ENCODE results near the gene GLRX5. TPM values are rescaled to one million over a fixed set of nuclear protein-coding genes. Genes with fewer than 3 reads are reported as not detected.

Gene GLRX5
- polyA plus RNA-seq, 1 experiment = 58.6 TPM

- ChIA-PET POLR2A (no interaction called here), CTCF (interaction anchor here (0.6 to 3.8 kb wide), 4 partner anchors 10 to 108 kb away, joined by 3 to 14 read pairs (median 4); no protein-coding TSS in a partner anchor)
- H3K27ac ChIP-seq (ENCODE audit: low read depth, low read length) = no peak overlapping the region
- no peaks in the 10 kb centered on the region for H3K27me3 ChIP-seq (ENCODE audit: control insufficient read depth, insufficient read depth, low read length)
- H3K9me3 ChIP-seq (ENCODE audit: control insufficient read depth, insufficient read depth, low read length) = peaks cover 7% of the 10 kb centered on the region
- no peak for TF ChIP-seq CTCF (IDR thresholded peaks at IDR 0.05; ENCODE audit: low read depth, low read length)
- no peak overlapping the region for H3K4me3 ChIP-seq (ENCODE audit: low read depth, low read length)
- no peak for DNase-seq (ENCODE audit: low read depth, low spot score)
Observed at GRCh38 chr14:95549656-95550585, 15.1 kb downstream of the GLRX5 start.

GRCh38 chr14:95551435-95551834 is 16.6 kb downstream of the GLRX5 start:
- H3K4me3 ChIP-seq (ENCODE audit: low read depth, low read length) = no peak overlapping the region
- no peaks in the 10 kb centered on the region; the same call in 1 of the 2 replicates for H3K9me3 ChIP-seq (ENCODE audit: control insufficient read depth, insufficient read depth, low read length)
- TF ChIP-seq CTCF (IDR thresholded peaks at IDR 0.05; ENCODE audit: low read depth, low read length) = no peak
- H3K27me3 ChIP-seq (ENCODE audit: control insufficient read depth, insufficient read depth, low read length) = no peaks in the 10 kb centered on the region
- no peak for DNase-seq (ENCODE audit: low read depth, low spot score)
- CTCF ChIA-PET = interaction anchor here (0.7 to 3.8 kb wide), 4 partner anchors 9 to 442 kb away, joined by 3 to 14 read pairs (median 6); no protein-coding TSS in a partner anchor
- POLR2A ChIA-PET = no interaction called here
- H3K27ac ChIP-seq (ENCODE audit: low read depth, low read length) = no peak overlapping the region

- ChIA-PET POLR2A (no interaction called here), CTCF (interaction anchor here (0.8 kb wide), 1 partner anchor 9 kb away, joined by 3 read pairs; no protein-coding TSS in a partner anchor)
- no peak overlapping the region for H3K4me3 ChIP-seq (ENCODE audit: low read depth, low read length)
- no peaks in the 10 kb centered on the region for H3K27me3 ChIP-seq (ENCODE audit: control insufficient read depth, insufficient read depth, low read length)
- DNase-seq (ENCODE audit: low read depth, low spot score) = no peak
- TF ChIP-seq CTCF (IDR thresholded peaks at IDR 0.05; ENCODE audit: low read depth, low read length) = no peak
- H3K27ac ChIP-seq (ENCODE audit: low read depth, low read length) = no peak overlapping the region
- H3K9me3 ChIP-seq (ENCODE audit: control insufficient read depth, insufficient read depth, low read length) = no peaks in the 10 kb centered on the region; the same call in 1 of the 2 replicates
Observed at GRCh38 chr14:95553141-95553540, 18.3 kb downstream of the GLRX5 start.

- CTCF ChIA-PET = interaction anchor here (1.3 kb wide), 1 partner anchor 219 kb away, joined by 3 read pairs; no protein-coding TSS in a partner anchor
- TF ChIP-seq CTCF (IDR thresholded peaks at IDR 0.05; ENCODE audit: low read depth, low read length) = no peak
- POLR2A ChIA-PET = no interaction called here
Observed at GRCh38 chr14:95555053-95555452, 20.2 kb downstream of the GLRX5 start.

GRCh38 chr14:95557291-95557690 is 22.4 kb downstream of the GLRX5 start:
- DNase-seq (ENCODE audit: low read depth, low spot score) = no peak
- TF ChIP-seq CTCF (IDR thresholded peaks at IDR 0.05; ENCODE audit: low read depth, low read length) = no peak
- Histone ChIP-seq H3K9me3 (ENCODE audit: control insufficient read depth, insufficient read depth, low read length) (no peaks in the 10 kb centered on the region; the same call in 1 of the 2 replicates), H3K4me3 (ENCODE audit: low read depth, low read length) (no peak overlapping the region), H3K27me3 (ENCODE audit: control insufficient read depth, insufficient read depth, low read length) (peaks cover 2% of the 10 kb centered on the region), H3K27ac (ENCODE audit: low read depth, low read length) (no peak overlapping the region)
- POLR2A ChIA-PET = no interaction called here
- CTCF ChIA-PET = interaction anchor here (0.7 to 1.7 kb wide), 4 partner anchors 30 to 217 kb away, joined by 3 to 5 read pairs (median 4); no protein-coding TSS in a partner anchor

More at GRCh38 chr14:95555053-95555452, 20.2 kb downstream of the GLRX5 start:
- Histone ChIP-seq H3K27ac (ENCODE audit: low read depth, low read length) (no peak overlapping the region), H3K4me3 (ENCODE audit: low read depth, low read length) (no peak overlapping the region), H3K27me3 (ENCODE audit: control insufficient read depth, insufficient read depth, low read length) (no peaks in the 10 kb centered on the region), H3K9me3 (ENCODE audit: control insufficient read depth, insufficient read depth, low read length) (no peaks in the 10 kb centered on the region; the same call in 1 of the 2 replicates)
- DNase-seq (ENCODE audit: low read depth, low spot score) = no peak

Data from AG04450 (cell line).